Endothelial cell (in vitro differentiated cells): ENCODE results near the gene BIRC6. TPM values are rescaled to one million over a fixed set of nuclear protein-coding genes. Genes with fewer than 3 reads are reported as not detected.

Experiments
- DNase-seq: peaks from one replicate; pipeline ENCODE4 v3.0.0; 2021; ENCODE audit warnings: low spot score
- H3K27ac Mint-ChIP-seq: one replicate; pipeline ENCODE4 v1.8.0; 2021; ENCODE audit warnings: mixed read lengths, inconsistent platforms; ENCODE audit not compliant: unreplicated experiment
- H3K27me3 Mint-ChIP-seq: one replicate; pipeline ENCODE4 v1.8.0; 2021; ENCODE audit warnings: mild to moderate bottlenecking, moderate library complexity, mixed read lengths, inconsistent platforms; ENCODE audit not compliant: unreplicated experiment
- H3K36me3 Mint-ChIP-seq: one replicate; pipeline ENCODE4 v1.8.0; 2021; ENCODE audit warnings: mild to moderate bottlenecking, low read depth, mixed read lengths, inconsistent platforms; ENCODE audit not compliant: unreplicated experiment
- H3K4me1 Mint-ChIP-seq: one replicate; pipeline ENCODE4 v1.8.0; 2021; ENCODE audit warnings: mild to moderate bottlenecking, mixed read lengths, inconsistent platforms; ENCODE audit not compliant: unreplicated experiment
- H3K4me3 Mint-ChIP-seq: one replicate; pipeline ENCODE4 v1.8.0; 2021; ENCODE audit warnings: mild to moderate bottlenecking, mixed read lengths, inconsistent platforms; ENCODE audit not compliant: unreplicated experiment
- H3K9me3 Mint-ChIP-seq: one replicate; pipeline ENCODE4 v1.8.0; 2021; ENCODE audit warnings: mixed read lengths, inconsistent platforms; ENCODE audit not compliant: unreplicated experiment
- CTCF ChIP-seq: fragments of 200-600 bp; sonication (generic); IDR thresholded peaks from one replicate; pipeline ENCODE4 v1.5.0; 2021; ENCODE audit warnings: antibody characterized with exemption; ENCODE audit not compliant: unreplicated experiment
- total RNA-seq: library from RNA; stranded (reverse); fragmentation: NEBNext Ultra II Directional; extraction: Animal tissue kit (Norgen Biotek cat#: 25700); gene quantifications from one replicate; pipeline ENCODE4 v1.2.1, GENCODE V29; 2021; ENCODE audit not compliant: unreplicated experiment

BIRC6 gene
- total RNA-seq, 1 donor from 2014 or later = 125 TPM

- no peaks in the 10 kb centered on the region for H3K9me3 Mint-ChIP-seq
- H3K4me3 Mint-ChIP-seq = no peak overlapping the region
- H3K27ac Mint-ChIP-seq = no peak overlapping the region
- no peak for DNase-seq
- peaks cover 2% of the 10 kb centered on the region for H3K36me3 Mint-ChIP-seq
- TF ChIP-seq CTCF = no peak
- no peaks in the 10 kb centered on the region for H3K27me3 Mint-ChIP-seq
- H3K4me1 Mint-ChIP-seq = peaks cover 3% of the 10 kb centered on the region
Observed at GRCh38 chr2:32559136-32559535, 202.3 kb downstream of the BIRC6 start.

- Mint-ChIP-seq H3K4me1 (peaks cover 7% of the 10 kb centered on the region), H3K4me3 (no peak overlapping the region), H3K36me3 (peaks cover 7% of the 10 kb centered on the region), H3K27me3 (peaks cover 5% of the 10 kb centered on the region), H3K9me3 (no peaks in the 10 kb centered on the region), H3K27ac (no peak overlapping the region)
- no peak for DNase-seq
- TF ChIP-seq CTCF = no peak
Observed at GRCh38 chr2:32562906-32563305, 206.1 kb downstream of the BIRC6 start.

- H3K27ac Mint-ChIP-seq = peak overlapping the region; percentile 79
- TF ChIP-seq CTCF = no peak
- peaks cover 7% of the 10 kb centered on the region for H3K36me3 Mint-ChIP-seq
- no peak overlapping the region for H3K4me3 Mint-ChIP-seq
- H3K4me1 Mint-ChIP-seq = peaks cover 9% of the 10 kb centered on the region
- H3K9me3 Mint-ChIP-seq = no peaks in the 10 kb centered on the region
- no peak for DNase-seq
- peaks cover 5% of the 10 kb centered on the region for H3K27me3 Mint-ChIP-seq
Observed at GRCh38 chr2:32564417-32565035, 207.7 kb downstream of the BIRC6 start.

- H3K4me3 Mint-ChIP-seq = no peak overlapping the region
- H3K4me1 Mint-ChIP-seq = peaks cover 14% of the 10 kb centered on the region
- H3K27ac Mint-ChIP-seq = no peak overlapping the region
- peaks cover 6% of the 10 kb centered on the region for H3K27me3 Mint-ChIP-seq
- DNase-seq = no peak
- H3K9me3 Mint-ChIP-seq = no peaks in the 10 kb centered on the region
- H3K36me3 Mint-ChIP-seq = peaks cover 7% of the 10 kb centered on the region
- no peak for TF ChIP-seq CTCF
Observed at GRCh38 chr2:32565902-32566301, 209.1 kb downstream of the BIRC6 start.

GRCh38 chr2:32572030-32572429 is 215.2 kb downstream of the BIRC6 start:
- peaks cover 16% of the 10 kb centered on the region for H3K36me3 Mint-ChIP-seq
- no peaks in the 10 kb centered on the region for H3K9me3 Mint-ChIP-seq
- H3K27me3 Mint-ChIP-seq = peaks cover 7% of the 10 kb centered on the region
- peaks cover 26% of the 10 kb centered on the region for H3K4me1 Mint-ChIP-seq
- DNase-seq = no peak
- H3K4me3 Mint-ChIP-seq = no peak overlapping the region
- TF ChIP-seq CTCF = no peak
- H3K27ac Mint-ChIP-seq = peak overlapping the region; percentile 8
